ENCODE results near the gene TULP1. TPM values are rescaled to one million over a fixed set of nuclear protein-coding genes. Genes with fewer than 3 reads are reported as not detected.
A peak's percentile ranks its signal among the peaks of the same experiment; 100 is the strongest.

The TULP1 gene
- total RNA-seq, 1 donor from 2014 or later = not detected

DNA sequence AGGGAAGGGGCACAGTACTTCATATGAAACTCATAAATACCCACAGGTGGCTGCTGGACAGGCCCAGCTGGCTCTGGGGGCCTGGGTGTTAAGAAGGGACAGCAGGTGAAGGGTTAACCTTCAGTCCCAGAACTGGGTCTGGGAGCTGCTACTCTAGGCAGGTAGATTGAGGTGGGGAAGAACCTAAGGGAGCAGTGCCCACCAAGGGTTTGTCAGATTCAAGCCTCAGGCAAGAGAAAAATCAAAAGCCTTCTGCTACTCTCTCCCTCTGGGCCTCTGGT lies 38.9 kb downstream of the TULP1 start:
- Histone ChIP-seq H3K27me3 (ENCODE audit: control insufficient read depth, insufficient read depth, low read length) (no peaks in the 10 kb centered on the region), H3K4me3 (ENCODE audit: low read depth, low read length) (no peak overlapping the region), H3K36me3 (ENCODE audit: control insufficient read depth, insufficient read depth, low read length) (peaks cover 4% of the 10 kb centered on the region)
- no peak for DNase-seq (ENCODE audit: low read depth)
- TF ChIP-seq, protein P1, sequence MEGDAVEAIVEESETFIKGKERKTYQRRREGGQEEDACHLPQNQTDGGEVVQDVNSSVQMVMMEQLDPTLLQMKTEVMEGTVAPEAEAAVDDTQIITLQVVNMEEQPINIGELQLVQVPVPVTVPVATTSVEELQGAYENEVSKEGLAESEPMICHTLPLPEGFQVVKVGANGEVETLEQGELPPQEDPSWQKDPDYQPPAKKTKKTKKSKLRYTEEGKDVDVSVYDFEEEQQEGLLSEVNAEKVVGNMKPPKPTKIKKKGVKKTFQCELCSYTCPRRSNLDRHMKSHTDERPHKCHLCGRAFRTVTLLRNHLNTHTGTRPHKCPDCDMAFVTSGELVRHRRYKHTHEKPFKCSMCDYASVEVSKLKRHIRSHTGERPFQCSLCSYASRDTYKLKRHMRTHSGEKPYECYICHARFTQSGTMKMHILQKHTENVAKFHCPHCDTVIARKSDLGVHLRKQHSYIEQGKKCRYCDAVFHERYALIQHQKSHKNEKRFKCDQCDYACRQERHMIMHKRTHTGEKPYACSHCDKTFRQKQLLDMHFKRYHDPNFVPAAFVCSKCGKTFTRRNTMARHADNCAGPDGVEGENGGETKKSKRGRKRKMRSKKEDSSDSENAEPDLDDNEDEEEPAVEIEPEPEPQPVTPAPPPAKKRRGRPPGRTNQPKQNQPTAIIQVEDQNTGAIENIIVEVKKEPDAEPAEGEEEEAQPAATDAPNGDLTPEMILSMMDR (IDR thresholded peaks at IDR 0.05; ENCODE audit: insufficient read depth, low read length, poor library complexity, severe bottlenecking) = no peak

- TF ChIP-seq, protein P1 (IDR thresholded peaks at IDR 0.05; ENCODE audit: insufficient read depth, low read length, poor library complexity, severe bottlenecking) = no peak
- Histone ChIP-seq H3K27me3 (ENCODE audit: control insufficient read depth, insufficient read depth, low read length) (no peaks in the 10 kb centered on the region), H3K36me3 (ENCODE audit: control insufficient read depth, insufficient read depth, low read length) (peaks cover 4% of the 10 kb centered on the region), H3K4me3 (ENCODE audit: low read depth, low read length) (no peak overlapping the region)
- DNase-seq (ENCODE audit: low read depth) = no peak
These were observed 39.4 kb downstream of the TULP1 start for GRCh38 chr6:35473075-35473849.

DNA sequence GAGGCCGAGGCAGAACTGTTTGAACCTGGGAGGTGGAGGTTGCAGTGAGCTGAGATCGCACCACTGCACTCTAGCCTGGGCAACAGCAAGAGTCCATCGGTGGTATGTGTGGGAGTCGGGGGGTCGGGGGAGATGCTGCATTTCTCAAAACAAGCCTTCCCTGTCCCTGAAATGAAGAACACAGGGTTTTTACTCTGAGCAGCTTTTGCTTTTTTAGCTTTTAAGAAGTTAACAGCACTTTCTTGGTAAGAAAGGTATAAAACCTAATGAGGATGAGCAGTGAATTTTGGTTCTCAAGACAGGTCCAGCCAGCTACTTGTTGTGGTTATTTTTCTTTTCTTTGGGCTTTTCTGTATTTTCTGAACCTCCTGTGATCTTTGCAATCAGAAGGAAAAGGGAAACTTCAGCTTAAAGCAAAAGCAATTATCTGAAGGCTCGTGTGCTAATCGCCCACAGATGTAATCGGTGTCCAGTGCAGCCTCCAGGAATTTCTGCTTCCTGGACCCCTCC lies 40.8 kb downstream of the TULP1 start:
- Histone ChIP-seq H3K4me3 (ENCODE audit: low read depth, low read length) (no peak overlapping the region), H3K36me3 (ENCODE audit: control insufficient read depth, insufficient read depth, low read length) (peaks cover 4% of the 10 kb centered on the region), H3K27me3 (ENCODE audit: control insufficient read depth, insufficient read depth, low read length) (no peaks in the 10 kb centered on the region)
- DNase-seq (ENCODE audit: low read depth) = no peak
- TF ChIP-seq, protein P1 (IDR thresholded peaks at IDR 0.05; ENCODE audit: insufficient read depth, low read length, poor library complexity, severe bottlenecking) = no peak

- DNase-seq (ENCODE audit: low read depth) = no peak
- H3K36me3 ChIP-seq (ENCODE audit: control insufficient read depth, insufficient read depth, low read length) = peaks cover 4% of the 10 kb centered on the region
- H3K27me3 ChIP-seq (ENCODE audit: control insufficient read depth, insufficient read depth, low read length) = no peaks in the 10 kb centered on the region
- TF ChIP-seq, protein P1 (IDR thresholded peaks at IDR 0.05; ENCODE audit: insufficient read depth, low read length, poor library complexity, severe bottlenecking) = no peak
- no peak overlapping the region for H3K4me3 ChIP-seq (ENCODE audit: low read depth, low read length)
These were observed 42.0 kb downstream of the TULP1 start for GRCh38 chr6:35470663-35471120.

DNA sequence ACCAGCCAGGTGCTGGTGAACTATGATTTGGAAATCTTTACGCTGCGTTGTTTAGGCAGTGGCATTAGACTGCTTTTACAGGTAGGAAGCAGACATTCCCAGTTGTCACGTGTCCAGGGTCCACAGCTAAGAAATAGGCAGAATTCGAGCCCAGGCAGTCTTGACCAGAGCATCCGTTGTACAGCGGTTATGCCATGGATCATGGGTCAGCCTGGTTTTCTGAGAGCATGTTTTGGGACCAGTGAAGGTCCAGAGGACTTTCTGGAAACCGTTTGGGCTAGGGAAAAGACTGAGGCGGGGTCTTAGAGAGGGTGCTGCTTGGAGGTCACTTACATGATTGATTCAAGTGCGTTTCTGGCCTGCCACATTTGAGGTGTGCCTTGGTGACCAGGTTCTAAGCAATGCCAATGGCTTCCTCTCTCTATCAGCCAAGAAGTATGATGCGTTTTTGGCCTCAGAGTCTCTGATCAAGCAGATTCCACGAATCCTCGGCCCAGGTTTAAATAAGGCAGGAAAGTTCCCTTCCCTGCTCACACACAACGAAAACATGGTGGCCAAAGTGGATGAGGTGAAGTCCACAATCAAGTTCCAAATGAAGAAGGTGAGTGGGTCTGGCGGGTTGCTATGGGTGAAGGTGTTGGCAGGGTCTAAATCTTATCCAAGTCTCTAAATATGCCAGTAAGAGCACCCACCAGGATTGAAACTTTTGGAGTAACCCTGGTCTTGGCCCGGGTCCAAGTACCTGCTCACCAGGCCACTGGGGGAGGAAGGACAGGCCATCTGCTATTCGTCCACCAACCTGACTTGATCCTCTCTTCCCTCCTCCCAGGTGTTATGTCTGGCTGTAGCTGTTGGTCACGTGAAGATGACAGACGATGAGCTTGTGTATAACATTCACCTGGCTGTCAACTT lies 42.7 kb downstream of the TULP1 start:
- TF ChIP-seq, protein P1 (IDR thresholded peaks at IDR 0.05; ENCODE audit: insufficient read depth, low read length, poor library complexity, severe bottlenecking) = no peak
- no peaks in the 10 kb centered on the region for H3K27me3 ChIP-seq (ENCODE audit: control insufficient read depth, insufficient read depth, low read length)
- DNase-seq (ENCODE audit: low read depth) = no peak
- peak overlapping the region; percentile 93 for H3K4me3 ChIP-seq (ENCODE audit: low read depth, low read length)
- peaks cover 4% of the 10 kb centered on the region for H3K36me3 ChIP-seq (ENCODE audit: control insufficient read depth, insufficient read depth, low read length)
